Measurements from ENCODE around the gene ZNF836.

- TF ChIP-seq POLR2AphosphoS5 (IDR thresholded peaks at IDR 0.05; ENCODE audit: borderline replicate concordance, low read depth, low read length): no peak
- TF ChIP-seq EZH2 (IDR thresholded peaks at IDR 0.05): no peak
- no peak for TF ChIP-seq FOXP2 (optimal IDR thresholded peaks at IDR 0.05; ENCODE audit: control extremely low read depth, extremely low read length, insufficient read depth)
These were observed 23.2 kb downstream of the ZNF836 start for GRCh38 chr19:52148256-52148655.
